ENCODE measurements around the gene LRMDA. TPM values are rescaled to one million over a fixed set of nuclear protein-coding genes. Genes with fewer than 3 reads are reported as not detected.
"Not testable (repeated sequence)": the region's sequence is repeated elsewhere in the genome, so short reads cannot be mapped to it uniquely, and the experiment has no call there.

LRMDA gene
- total RNA-seq, 4 donors from 2014 or later = 0.76 to 6.4 (median 1.3) TPM

DNA sequence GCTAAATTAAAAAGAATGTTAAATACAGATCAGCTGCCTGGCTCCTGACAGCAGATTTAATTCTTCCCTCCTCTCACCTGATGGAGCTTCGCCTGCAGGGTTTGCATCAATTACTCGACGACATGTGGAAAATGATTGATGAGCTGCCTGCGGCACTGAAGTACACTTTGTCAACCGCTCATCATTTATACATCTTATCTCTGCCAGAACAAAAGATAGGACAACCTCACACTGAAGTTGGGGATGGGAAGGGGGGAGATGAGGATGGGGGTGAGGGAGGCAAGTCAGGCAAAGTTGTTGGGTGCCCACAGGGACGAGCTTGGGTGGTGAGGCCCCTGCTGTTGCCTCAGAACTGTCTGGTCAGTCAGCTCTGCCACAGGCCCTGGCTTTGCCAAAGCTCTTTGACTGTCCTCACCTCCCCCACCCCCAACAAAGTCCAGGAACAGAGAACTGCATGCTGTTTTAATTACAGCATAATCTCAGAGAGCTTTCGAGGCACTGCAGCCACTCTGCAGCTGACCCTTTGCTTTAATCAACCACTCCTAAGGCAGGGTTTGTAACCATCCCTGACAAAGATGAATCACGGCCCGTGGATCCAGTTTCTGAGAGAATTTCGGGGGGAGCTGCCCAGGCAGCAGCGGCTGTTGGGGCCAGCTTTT, 702.3 kb downstream of the LRMDA start:
- TF ChIP-seq CTCF (IDR thresholded peaks at IDR 0.05) = no peak
- TF ChIP-seq POLR2A (IDR thresholded peaks at IDR 0.05) = no peak
- no peak overlapping the region for H3K4me3 ChIP-seq (ENCODE audit: low read depth, poor library complexity, severe bottlenecking)
- intact Hi-C loops (cut with DNase I; ENCODE audit: low total_unique reads) = no loop called here
- WGBS, 2 donors = 59 to 72% methylated on average over 11 of the region's 11 CpGs
- DNase-seq (ENCODE audit: low spot score in 2 of 2) = no peak

DNA sequence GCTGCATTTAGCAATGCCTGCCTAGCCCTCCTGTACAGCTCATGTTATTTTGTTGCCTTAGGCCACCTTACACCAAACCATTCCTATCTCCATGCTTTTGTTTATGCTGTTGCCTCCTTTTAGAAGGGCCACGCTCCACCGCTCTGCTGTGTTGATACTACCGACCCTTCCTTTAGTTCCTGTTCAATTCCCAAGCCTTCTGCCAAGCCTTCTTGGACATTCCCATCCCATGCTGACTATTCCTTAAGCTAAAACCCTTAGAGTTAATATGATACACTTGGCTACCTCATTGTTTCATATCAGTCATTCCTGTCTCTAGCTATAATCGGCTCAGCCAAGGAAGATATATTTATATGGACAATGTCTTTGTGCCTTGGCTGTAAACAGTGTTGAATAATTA, 705.5 kb downstream of the LRMDA start:
- DNase-seq (ENCODE audit: low spot score in 2 of 2) = no peak
- TF ChIP-seq CTCF (IDR thresholded peaks at IDR 0.05) (no peak), POLR2A (IDR thresholded peaks at IDR 0.05) (no peak)
- 91 to 94% methylated on average over 4 of the region's 4 CpGs for WGBS, 2 donors
- H3K4me3 ChIP-seq (ENCODE audit: low read depth, poor library complexity, severe bottlenecking) = no peak overlapping the region
- intact Hi-C loops (cut with DNase I; ENCODE audit: low total_unique reads) = no loop called here

DNA sequence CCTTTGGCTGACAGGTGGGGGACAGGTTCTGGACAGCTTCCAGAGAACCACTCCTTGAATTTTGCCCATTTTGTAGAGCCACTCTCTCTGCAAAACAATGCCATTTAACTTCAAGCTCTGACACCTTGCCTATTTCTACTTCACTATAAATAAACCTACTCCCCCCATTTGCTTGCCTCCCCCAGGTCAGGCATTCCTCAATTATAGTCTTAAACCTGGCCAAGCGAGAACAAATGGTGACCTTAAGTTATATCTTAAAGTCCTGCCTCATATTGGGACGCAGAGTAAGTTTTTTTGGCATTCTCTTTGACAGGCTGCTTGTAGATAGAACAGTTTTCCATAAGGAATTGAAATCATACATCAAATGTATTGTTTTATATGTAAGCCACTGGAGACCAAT, 706.9 kb downstream of the LRMDA start:
- 89 to 98% methylated on average over 2 of the region's 2 CpGs for WGBS, 2 donors
- intact Hi-C loops (cut with DNase I; ENCODE audit: low total_unique reads) = no loop called here
- TF ChIP-seq POLR2A (IDR thresholded peaks at IDR 0.05) = no peak
- TF ChIP-seq CTCF (IDR thresholded peaks at IDR 0.05) = no peak
- H3K4me3 ChIP-seq (ENCODE audit: low read depth, poor library complexity, severe bottlenecking) = no peak overlapping the region
- DNase-seq (ENCODE audit: low spot score in 2 of 2) = no peak

DNA sequence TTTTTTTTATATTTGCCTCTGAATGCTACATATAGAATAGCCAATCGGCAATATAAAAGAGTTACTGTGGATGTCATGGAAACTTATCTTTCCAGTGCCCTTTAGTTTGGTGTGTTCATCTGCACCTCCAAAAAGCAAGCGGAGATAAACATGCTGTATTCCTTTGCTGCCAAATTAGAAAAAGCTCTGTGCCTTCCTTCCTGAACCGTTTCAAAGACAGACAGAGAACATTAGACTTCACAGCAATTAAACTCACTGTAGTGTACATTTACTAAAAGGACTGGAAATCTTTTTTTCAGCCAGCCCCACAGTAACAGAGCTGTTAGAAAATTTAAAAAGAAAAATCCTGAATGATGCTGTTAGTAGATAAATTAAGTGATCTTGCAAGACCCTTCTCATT, 707.5 kb downstream of the LRMDA start:
- DNase-seq (ENCODE audit: low spot score in 2 of 2) = no peak
- WGBS, 2 donors = 58 to 59% methylated on average over 3 of the region's 3 CpGs
- intact Hi-C loops (cut with DNase I; ENCODE audit: low total_unique reads) = no loop called here
- no peak overlapping the region for H3K4me3 ChIP-seq (ENCODE audit: low read depth, poor library complexity, severe bottlenecking)
- no peak for TF ChIP-seq POLR2A (IDR thresholded peaks at IDR 0.05)
- TF ChIP-seq CTCF (IDR thresholded peaks at IDR 0.05) = no peak

GRCh38 chr10:76139431-76139830, 708.0 kb downstream of the LRMDA start:
- H3K4me3 ChIP-seq (ENCODE audit: low read depth, poor library complexity, severe bottlenecking) = no peak overlapping the region
- intact Hi-C loops (cut with DNase I; ENCODE audit: low total_unique reads) = no loop called here
- 82% methylated on average over 5 of the region's 5 CpGs for WGBS, 2 donors
- DNase-seq (ENCODE audit: low spot score in 2 of 2) = no peak
- TF ChIP-seq CTCF (IDR thresholded peaks at IDR 0.05) (no peak), POLR2A (IDR thresholded peaks at IDR 0.05) (no peak)

GRCh38 chr10:76141376-76141775, 710.0 kb downstream of the LRMDA start:
- 90 to 94% methylated on average over 3 of the region's 3 CpGs for WGBS, 2 donors
- H3K4me3 ChIP-seq (ENCODE audit: low read depth, poor library complexity, severe bottlenecking) = no peak overlapping the region
- no peak for TF ChIP-seq CTCF (IDR thresholded peaks at IDR 0.05)
- no peak for TF ChIP-seq POLR2A (IDR thresholded peaks at IDR 0.05)
- intact Hi-C loops (cut with DNase I; ENCODE audit: low total_unique reads) = no loop called here
- DNase-seq (ENCODE audit: low spot score in 2 of 2) = no peak

DNA sequence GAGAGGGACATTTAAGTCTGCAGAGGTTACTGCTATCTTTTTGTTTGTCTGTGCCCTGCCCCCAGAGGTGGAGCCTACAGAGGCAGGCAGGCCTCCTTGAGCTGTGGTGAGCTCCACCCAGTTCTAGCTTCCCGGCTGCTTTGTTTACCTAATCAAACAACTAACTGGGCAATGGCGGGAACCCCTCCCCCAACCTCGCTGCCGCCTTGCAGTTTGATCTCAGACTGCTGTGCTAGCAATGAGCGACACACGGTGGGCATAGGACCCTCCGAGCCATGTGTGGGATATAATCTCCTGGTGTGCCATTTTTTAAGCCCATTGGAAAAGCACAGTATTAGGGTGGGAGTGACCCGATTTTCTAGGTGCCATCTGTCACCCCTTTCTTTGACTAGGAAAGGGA, 716.8 kb downstream of the LRMDA start:
- 94% methylated on average over 8 of the region's 8 CpGs for WGBS, 2 donors
- intact Hi-C loops (cut with DNase I; ENCODE audit: low total_unique reads); DNase-seq (ENCODE audit: low spot score in 2 of 2); H3K4me3 ChIP-seq (ENCODE audit: low read depth, poor library complexity, severe bottlenecking): not testable (repeated sequence)
